Astrocyte (in vitro differentiated cells and primary cell): ENCODE measurements around the gene TK2.

Experiments used
- EZH2 ChIP-seq: IDR thresholded peaks from 2 replicates; pipeline ENCODE4 v1.6.1; 2012; ENCODE audit warnings: mild to moderate bottlenecking, low read length, inconsistent platforms; ENCODE audit not compliant: insufficient read depth
- TF ChIP-seq, protein P1 (sequence below): IDR thresholded peaks from 2 replicates; pipeline ENCODE4 v1.5.1; 2011; ENCODE audit warnings: low read depth, mild to moderate bottlenecking, inconsistent platforms, low read length, moderate library complexity; ENCODE audit not compliant: insufficient read depth

DNA sequence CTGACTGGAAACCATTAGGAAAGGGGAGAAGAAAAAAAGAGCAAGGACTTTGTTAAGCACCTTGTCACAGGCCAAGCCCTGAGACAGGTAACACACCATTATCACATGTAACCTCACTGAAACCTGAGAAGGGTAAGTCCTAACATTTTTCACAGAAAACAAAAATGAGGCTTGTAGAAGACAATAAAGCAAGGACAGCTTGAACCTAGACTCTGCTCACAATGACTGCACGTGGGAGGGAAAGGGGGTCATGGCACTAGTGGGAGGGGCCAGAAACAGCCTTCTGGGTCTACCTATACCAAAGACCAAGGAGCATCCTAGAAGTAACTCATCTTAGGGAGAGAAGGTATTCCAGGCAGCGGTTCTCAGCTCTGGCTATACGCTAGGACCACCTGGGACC lies 7.5 kb downstream of the TK2 start:
- TF ChIP-seq, protein P1, sequence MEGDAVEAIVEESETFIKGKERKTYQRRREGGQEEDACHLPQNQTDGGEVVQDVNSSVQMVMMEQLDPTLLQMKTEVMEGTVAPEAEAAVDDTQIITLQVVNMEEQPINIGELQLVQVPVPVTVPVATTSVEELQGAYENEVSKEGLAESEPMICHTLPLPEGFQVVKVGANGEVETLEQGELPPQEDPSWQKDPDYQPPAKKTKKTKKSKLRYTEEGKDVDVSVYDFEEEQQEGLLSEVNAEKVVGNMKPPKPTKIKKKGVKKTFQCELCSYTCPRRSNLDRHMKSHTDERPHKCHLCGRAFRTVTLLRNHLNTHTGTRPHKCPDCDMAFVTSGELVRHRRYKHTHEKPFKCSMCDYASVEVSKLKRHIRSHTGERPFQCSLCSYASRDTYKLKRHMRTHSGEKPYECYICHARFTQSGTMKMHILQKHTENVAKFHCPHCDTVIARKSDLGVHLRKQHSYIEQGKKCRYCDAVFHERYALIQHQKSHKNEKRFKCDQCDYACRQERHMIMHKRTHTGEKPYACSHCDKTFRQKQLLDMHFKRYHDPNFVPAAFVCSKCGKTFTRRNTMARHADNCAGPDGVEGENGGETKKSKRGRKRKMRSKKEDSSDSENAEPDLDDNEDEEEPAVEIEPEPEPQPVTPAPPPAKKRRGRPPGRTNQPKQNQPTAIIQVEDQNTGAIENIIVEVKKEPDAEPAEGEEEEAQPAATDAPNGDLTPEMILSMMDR: no peak
- no peak for TF ChIP-seq EZH2
